D721Med (cell line): ENCODE measurements around the gene GLRX3.

Source experiments
- DNase-seq: peaks from one replicate; pipeline ENCODE4 v3.0.0; 2011; ENCODE audit warnings: low spot score; ENCODE audit not compliant: insufficient read length
- FAIRE-seq: peaks from 2 replicates; lab custom pipeline; 2011; peaks lifted over from hg19 to GRCh38; lab: Jason Lieb, UNC
- CTCF ChIP-seq: IDR thresholded peaks from 2 replicates; pipeline ENCODE4 v1.5.1; 2012; ENCODE audit warnings: mild to moderate bottlenecking, control low read depth; ENCODE audit not compliant: insufficient read depth; ENCODE audit errors: missing control alignments

Gene GLRX3

GRCh38 chr10:130227883-130228282 lies 91.7 kb downstream of the GLRX3 start:
- no peak for FAIRE-seq
- DNase-seq, result no peak
- TF ChIP-seq CTCF, result no peak
